ENCODE measurements around the gene KPNB1. TPM values are rescaled to one million over a fixed set of nuclear protein-coding genes. Genes with fewer than 3 reads are reported as not detected.

KPNB1 gene
- total and polyA plus RNA-seq, 2 experiments from 2014 or later = 274 to 599 TPM

GRCh38 chr17:47632991-47633390 lies 16.7 kb upstream of the KPNB1 start (continued):
- no peak for TF ChIP-seq REST (IDR thresholded peaks at IDR 0.05; ENCODE audit: unreplicated experiment)
- TF ChIP-seq ZNF331 (CRISPR knock-in tag; IDR thresholded peaks at IDR 0.05; ENCODE audit: low read depth) = no peak
- no peak for TF ChIP-seq JUNB (IDR thresholded peaks at IDR 0.05; ENCODE audit: unreplicated experiment)
- no peak for TF ChIP-seq NANOG (IDR thresholded peaks at IDR 0.05; ENCODE audit: borderline replicate concordance)
- TF ChIP-seq CTCF (conservative IDR thresholded peaks at IDR 0.05; ENCODE audit: low read depth in 2 of 2) = no peak
- TF ChIP-seq STAT1 (IDR thresholded peaks at IDR 0.05; ENCODE audit: unreplicated experiment) = no peak

DNA sequence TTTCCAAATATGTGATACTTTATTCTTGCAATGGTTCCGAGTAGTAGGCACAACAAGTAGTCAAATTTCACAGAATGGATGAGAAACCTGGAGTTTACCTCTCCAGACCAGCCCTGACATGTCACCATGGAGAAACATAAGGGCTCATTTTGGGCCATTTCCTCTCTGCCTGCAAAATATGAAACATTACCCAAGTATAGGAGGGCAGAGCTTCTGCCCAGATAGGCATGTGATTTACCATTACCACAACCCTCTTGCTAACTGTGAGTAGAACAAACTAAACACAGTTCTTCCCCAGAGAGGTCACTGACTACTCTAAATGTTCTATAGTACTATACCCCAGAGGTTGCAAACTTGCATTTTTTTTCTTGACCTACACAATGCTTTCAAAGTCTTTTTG lies 15.7 kb upstream of the KPNB1 start:
- ATAC-seq (no peak), DNase-seq (ENCODE audit: low spot score) (no peak)
- Histone ChIP-seq H4K20me1 (replicated peaks; ENCODE audit: insufficient read depth) (no peaks in the 10 kb centered on the region; the same call in 1 of the 2 replicates), H3K9me2 (ENCODE audit: insufficient read depth) (no peaks in the 10 kb centered on the region), H3K4me1 (ENCODE audit: insufficient read depth) (no peaks in the 10 kb centered on the region), H3K27me3 (ENCODE audit: insufficient read depth) (no peaks in the 10 kb centered on the region), H3K79me2 (replicated peaks; ENCODE audit: insufficient read depth) (no peaks in the 10 kb centered on the region), H3K4me3 (no peak overlapping the region), H2AFZ (no peak overlapping the region), H3K36me3 (ENCODE audit: insufficient read depth) (no peaks in the 10 kb centered on the region), H3F3A (replicated peaks; ENCODE audit: low read depth) (no peaks in the 10 kb centered on the region), H3K4me2 (no peak overlapping the region), H3K27ac (ENCODE audit: low read depth) (no peak overlapping the region)
- Mint-ChIP-seq H3K4me1 (no peaks in the 10 kb centered on the region), H3K9me3 (no peaks in the 10 kb centered on the region), H3K27ac (no peak overlapping the region), H3K4me3 (no peak overlapping the region), H3K27me3 (ENCODE audit: insufficient read depth, low read depth, poor library complexity) (peaks cover 6% of the 10 kb centered on the region), H3K36me3 (ENCODE audit: low read depth) (peaks cover 8% of the 10 kb centered on the region; the same call in 2 of the 3 replicates)
- TF ChIP-seq, protein P1, sequence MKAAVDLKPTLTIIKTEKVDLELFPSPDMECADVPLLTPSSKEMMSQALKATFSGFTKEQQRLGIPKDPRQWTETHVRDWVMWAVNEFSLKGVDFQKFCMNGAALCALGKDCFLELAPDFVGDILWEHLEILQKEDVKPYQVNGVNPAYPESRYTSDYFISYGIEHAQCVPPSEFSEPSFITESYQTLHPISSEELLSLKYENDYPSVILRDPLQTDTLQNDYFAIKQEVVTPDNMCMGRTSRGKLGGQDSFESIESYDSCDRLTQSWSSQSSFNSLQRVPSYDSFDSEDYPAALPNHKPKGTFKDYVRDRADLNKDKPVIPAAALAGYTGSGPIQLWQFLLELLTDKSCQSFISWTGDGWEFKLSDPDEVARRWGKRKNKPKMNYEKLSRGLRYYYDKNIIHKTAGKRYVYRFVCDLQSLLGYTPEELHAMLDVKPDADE (IDR thresholded peaks at IDR 0.05) = no peak
- TF ChIP-seq EZH2 (IDR thresholded peaks at IDR 0.05; ENCODE audit: low read depth, unreplicated experiment) (no peak), ZNF331 (CRISPR knock-in tag; IDR thresholded peaks at IDR 0.05; ENCODE audit: low read depth) (no peak), CREB1 (CRISPR knock-in tag; IDR thresholded peaks at IDR 0.05; ENCODE audit: low read depth) (no peak), REST (IDR thresholded peaks at IDR 0.05; ENCODE audit: unreplicated experiment) (no peak), STAT1 (IDR thresholded peaks at IDR 0.05; ENCODE audit: unreplicated experiment) (no peak), EZH2phosphoT487 (IDR thresholded peaks at IDR 0.05; ENCODE audit: unreplicated experiment) (no peak), ZNF114 (CRISPR knock-in tag; IDR thresholded peaks at IDR 0.05) (no peak), NANOG (IDR thresholded peaks at IDR 0.05; ENCODE audit: borderline replicate concordance) (no peak)
